ENCODE data around the gene AMFR.

Gene AMFR

GRCh38 chr16:56360117-56361008 is 65.0 kb downstream of the AMFR start:
- no peak overlapping the region for H3K4me3 ChIP-seq (ENCODE audit: low read depth, low read length)
- no peak for TF ChIP-seq CTCF (IDR thresholded peaks at IDR 0.05; ENCODE audit: low read depth, low read length, missing control alignments)
- DNase-seq (ENCODE audit: low read depth): no peak

- no peak for DNase-seq (ENCODE audit: low read depth)
- no peak overlapping the region for H3K4me3 ChIP-seq (ENCODE audit: low read depth, low read length)
- TF ChIP-seq CTCF (IDR thresholded peaks at IDR 0.05; ENCODE audit: low read depth, low read length, missing control alignments): peak; percentile 39
Observed at GRCh38 chr16:56357765-56358322, 67.5 kb downstream of the AMFR start.

GRCh38 chr16:56357241-56357764 is 68.0 kb downstream of the AMFR start:
- DNase-seq (ENCODE audit: low read depth): no peak
- TF ChIP-seq CTCF (IDR thresholded peaks at IDR 0.05; ENCODE audit: low read depth, low read length, missing control alignments): no peak
- H3K4me3 ChIP-seq (ENCODE audit: low read depth, low read length): peak overlapping the region; percentile 63; the same call in 1 of the 2 replicates

GRCh38 chr16:56356276-56357240 is 68.8 kb downstream of the AMFR start:
- peak; percentile 86 for TF ChIP-seq CTCF (IDR thresholded peaks at IDR 0.05; ENCODE audit: low read depth, low read length, missing control alignments)
- DNase-seq (ENCODE audit: low read depth): peak; percentile 53
- H3K4me3 ChIP-seq (ENCODE audit: low read depth, low read length): peak overlapping the region; percentile 63

- no peak for DNase-seq (ENCODE audit: low read depth)
- TF ChIP-seq CTCF (IDR thresholded peaks at IDR 0.05; ENCODE audit: low read depth, low read length, missing control alignments): no peak
- H3K4me3 ChIP-seq (ENCODE audit: low read depth, low read length): peak overlapping the region; percentile 63; the same call in 1 of the 2 replicates
Observed at GRCh38 chr16:56355786-56356275, 69.5 kb downstream of the AMFR start.

GRCh38 chr16:56355221-56355620 is 70.1 kb downstream of the AMFR start:
- no peak for DNase-seq (ENCODE audit: low read depth)
- no peak overlapping the region for H3K4me3 ChIP-seq (ENCODE audit: low read depth, low read length)
- no peak for TF ChIP-seq CTCF (IDR thresholded peaks at IDR 0.05; ENCODE audit: low read depth, low read length, missing control alignments)

All from GM12864 (cell line).